Activated effector memory CD4-positive, alpha-beta T cell treated with Interleukin-2 at 50 U/mL for 16 hours (primary cell): ENCODE measurements around the gene SNRNP25.
"Not testable (repeated sequence)": the region's sequence is repeated elsewhere in the genome, so short reads cannot be mapped to it uniquely, and the experiment has no call there.

Experiments used
- DNase-seq: peaks from one replicate; pipeline ENCODE4 v3.0.0-alpha.2; 2020

Gene SNRNP25

DNA sequence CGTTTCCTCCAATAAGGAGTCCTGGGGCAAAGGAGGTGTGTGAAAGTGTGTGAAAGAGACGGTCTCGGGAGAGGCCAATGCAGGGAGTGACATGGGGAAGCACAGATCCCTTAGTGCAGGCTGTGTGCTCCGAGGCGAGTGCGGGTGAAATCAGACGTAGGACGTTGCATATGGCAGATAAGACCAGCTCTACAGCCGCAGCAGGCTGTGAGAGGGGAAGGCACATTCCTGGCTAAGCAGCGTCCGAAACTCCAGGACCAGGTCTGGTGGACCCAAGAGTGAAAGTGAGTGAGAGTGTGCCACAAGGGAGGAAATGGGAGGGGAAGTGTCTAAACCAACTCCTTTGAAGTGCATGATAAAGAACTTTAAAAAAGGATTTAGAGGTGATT, 11.6 kb upstream of the SNRNP25 start:
- DNase-seq, result no peak

- no peak for DNase-seq
Measured at GRCh38 chr16:42691-43090, 10.9 kb upstream of the SNRNP25 start.

GRCh38 chr16:43294-43693, 10.3 kb upstream of the SNRNP25 start:
- DNase-seq, result no peak

GRCh38 chr16:44655-45054, 9.0 kb upstream of the SNRNP25 start:
- DNase-seq, result no peak

DNA sequence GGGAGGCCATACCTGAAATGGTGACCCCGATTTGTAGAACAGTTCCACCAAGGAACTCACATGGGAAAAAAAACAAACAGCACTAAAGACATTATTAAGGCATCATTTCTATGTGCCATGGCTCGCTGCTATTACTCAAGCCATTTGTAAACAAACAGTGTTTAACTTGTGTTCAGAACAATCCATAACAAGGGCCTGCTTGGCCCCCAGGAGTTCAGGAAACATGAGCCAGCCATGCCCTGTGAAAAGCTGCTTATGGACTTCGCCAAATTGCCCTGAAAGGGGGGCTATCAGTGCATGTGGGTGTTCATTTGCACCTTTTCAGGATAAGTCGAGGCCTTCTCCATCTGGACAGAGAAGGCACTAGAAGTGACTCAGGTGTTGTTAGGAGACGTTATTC, 8.2 kb upstream of the SNRNP25 start:
- no peak for DNase-seq

DNA sequence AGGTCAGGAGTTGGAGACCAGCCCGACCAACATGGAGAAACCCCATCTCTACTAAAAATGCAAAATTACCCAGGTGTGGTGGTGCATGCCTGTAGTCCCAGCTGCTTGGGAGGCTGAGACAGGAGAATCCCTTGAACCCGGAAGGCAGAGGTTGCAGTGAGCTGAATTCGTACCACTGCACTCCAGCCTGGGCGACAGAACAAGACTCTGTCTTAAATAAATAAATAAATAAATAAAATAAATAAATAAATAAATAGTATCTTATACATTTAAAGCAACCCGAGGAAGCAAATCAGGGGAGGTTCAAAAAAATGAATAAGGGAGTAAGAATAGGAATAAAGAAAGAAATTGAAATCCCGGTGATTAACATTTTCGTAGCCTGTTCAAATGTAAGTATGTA, 7.1 kb upstream of the SNRNP25 start:
- DNase-seq, result not testable (repeated sequence)

DNA sequence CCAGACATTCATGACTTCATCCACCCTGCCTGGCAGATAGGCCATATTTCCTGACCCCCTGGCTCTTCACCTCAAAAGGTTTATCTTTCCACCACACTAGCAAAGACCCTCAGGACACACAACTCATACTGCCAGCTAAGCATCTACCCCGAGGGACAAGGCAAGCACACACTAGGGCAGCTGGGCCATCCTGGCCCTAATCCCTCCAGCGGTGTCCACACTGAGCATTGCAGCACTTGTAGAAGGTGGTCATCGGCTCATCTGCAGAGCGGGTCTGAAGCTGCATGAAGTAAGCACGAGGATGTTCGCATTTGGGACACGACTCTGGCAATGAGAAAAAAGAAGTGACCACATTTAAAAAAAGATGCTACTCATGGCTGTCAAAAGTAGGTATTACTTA, 6.4 kb upstream of the SNRNP25 start:
- DNase-seq, result no peak

DNA sequence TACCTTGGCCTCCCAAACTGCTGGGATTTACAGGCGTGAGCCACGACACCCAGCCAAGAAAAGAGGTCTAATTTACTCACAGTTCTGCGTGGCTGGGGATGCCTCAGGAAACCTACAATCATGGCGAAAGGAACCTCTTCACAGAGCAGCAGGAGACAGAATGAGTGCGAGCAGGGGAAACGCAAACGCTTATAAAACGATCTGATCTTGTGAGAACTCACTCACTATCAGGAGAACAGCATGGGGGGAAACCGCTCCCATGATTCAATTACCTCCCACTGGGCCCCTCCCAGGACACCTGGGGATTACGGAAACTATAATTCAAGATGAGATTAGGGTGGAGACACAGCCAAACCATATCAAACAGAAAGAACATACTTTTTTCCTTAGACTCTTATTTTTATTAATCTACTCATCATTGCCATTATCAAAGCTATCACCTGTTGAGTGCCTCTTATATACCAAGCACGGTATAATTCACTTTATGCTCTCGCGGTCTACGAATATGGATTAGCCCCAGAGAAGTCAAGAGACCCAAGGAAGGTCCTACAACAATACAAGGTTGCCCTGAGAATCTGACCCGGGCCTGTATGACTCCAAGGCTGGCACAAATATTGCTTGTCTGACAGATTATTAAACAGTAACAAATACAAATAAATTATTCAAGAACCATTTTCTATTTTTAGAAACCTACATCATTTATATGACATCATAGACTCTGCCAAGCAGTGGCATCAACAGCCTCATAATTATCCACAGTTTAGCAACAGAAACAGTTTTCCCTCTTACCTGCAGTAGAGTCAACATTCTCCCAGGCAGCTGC, 2.6 kb upstream of the SNRNP25 start:
- DNase-seq, result no peak

- DNase-seq, result no peak
Measured at GRCh38 chr16:54237-54581, 581 bp downstream of the SNRNP25 start.

DNA sequence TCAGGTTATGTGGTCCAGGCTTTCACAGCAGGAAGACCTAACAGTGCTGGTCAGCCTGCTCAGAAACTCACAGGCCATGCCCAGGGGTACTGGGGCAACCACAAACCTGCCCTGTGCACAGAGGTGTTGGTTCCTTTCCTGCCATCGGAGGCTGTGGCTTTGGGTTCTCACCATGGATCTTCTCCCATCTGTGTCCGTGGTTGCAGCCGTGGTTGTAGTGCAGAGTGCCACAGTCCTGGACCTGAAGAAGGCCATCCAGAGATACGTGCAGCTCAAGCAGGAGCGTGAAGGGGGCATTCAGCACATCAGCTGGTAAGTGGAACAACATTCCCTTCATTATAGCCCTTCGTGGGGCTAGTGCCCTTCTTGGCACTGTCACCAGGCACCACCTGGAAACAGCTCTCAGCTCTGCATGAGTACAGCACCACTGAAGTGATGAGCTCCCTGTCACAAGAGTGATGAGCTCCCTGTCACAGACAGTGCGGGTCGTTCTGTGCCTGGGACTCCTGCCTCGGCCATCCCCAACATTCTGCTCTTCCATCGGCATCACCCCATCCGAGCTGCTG, 2.0 kb downstream of the SNRNP25 start:
- DNase-seq, result no peak

GRCh38 chr16:56231-56927, 2.8 kb downstream of the SNRNP25 start:
- DNase-seq, result no peak

DNA sequence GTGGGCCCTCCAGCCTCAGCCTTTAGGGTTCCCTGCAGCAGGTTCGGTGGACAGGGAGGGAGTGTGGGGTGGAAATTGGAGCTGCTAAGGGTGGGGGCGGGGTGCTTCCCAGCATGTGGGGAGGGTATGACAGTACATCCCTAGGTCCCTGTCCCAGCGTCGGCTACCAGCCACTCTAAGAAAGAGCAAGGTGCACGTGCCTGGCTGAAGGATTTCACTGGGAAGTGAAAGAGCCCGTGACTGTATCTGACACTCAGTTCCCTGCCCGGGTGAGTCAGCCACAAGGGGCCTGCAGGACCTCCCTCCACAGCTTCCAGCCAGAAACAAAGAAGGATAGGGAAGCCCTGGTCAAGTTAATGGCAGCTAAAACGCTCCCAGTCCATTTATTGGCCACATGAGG, 4.1 kb downstream of the SNRNP25 start:
- no peak for DNase-seq

- no peak for DNase-seq
Measured at GRCh38 chr16:58491-59439, 5.1 kb downstream of the SNRNP25 start.

GRCh38 chr16:59440-60059, 5.9 kb downstream of the SNRNP25 start:
- DNase-seq, result no peak

GRCh38 chr16:60166-60565, 6.5 kb downstream of the SNRNP25 start:
- DNase-seq, result no peak

- DNase-seq, result no peak
Measured at GRCh38 chr16:60929-61878, 7.6 kb downstream of the SNRNP25 start.

DNA sequence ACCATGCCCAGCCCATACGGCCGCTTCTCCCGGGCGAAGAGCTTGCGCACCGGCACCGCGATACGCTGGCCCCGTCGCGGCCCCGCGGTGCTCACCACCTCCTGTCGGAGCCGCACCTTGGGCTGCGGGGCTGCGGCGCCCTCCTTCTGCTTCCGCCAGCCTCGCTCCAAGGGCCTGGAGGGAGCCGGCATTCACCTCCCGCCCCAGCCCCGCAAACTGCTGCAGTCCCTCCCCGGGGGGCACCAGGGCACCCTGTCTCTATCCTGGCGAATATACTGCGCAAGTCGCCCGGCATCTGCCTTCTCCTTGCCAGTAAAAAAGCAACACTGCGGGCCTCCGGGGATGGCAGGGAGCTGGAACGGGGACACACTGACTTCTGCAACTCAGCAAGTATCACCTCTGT, 8.3 kb downstream of the SNRNP25 start:
- DNase-seq, result no peak

DNA sequence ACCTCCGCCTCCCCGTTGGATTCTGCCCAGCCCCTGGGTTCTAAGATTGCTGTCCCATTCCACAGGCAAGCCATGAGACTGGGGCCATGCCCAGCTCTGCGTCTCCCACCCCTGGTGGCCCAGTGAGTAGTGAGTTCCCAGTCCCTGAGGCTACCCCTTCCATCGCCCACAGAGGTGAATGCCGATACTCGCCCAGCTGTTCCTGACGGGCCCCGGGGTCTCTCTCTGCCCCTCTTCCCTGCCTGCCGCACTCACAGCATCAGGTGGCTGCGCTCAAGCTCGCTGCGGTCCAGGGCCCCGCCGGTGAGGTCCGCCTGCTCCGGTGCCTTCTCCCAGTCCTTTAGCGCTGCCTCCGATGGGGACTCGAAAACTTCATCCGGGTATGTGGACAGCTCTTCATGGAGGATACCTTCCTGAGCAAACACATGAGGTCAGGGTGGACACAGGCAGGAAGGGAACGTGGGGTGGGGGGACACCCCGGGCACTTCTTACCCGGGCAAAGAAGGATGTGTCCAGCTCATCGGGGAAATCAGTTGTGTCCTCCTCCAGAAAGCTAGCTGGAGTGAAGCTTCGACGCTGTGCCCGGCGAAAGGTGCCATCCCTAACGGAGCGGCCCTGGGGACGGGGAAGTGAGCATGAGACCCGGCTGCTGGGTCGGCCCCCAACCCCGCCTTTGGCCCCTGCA, 8.8 kb downstream of the SNRNP25 start:
- no peak for DNase-seq

DNA sequence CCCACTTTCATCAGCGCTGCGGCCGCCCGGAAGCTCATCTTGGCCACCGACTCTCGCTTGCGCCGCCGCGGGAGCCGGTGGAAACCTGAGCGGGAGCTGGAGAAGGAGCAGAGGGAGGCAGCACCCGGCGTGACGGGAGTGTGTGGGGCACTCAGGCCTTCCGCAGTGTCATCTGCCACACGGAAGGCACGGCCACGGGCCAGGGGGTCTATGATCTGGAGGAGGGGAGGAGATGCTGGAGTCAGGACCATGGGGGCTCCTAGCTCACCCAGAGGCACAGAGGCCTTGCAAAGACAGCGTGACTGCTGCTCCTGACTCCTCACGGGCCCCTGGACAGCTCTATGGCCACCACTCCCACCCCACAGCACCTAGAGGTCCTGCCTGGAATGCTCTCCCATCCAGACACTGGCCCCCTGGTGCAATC, 9.4 kb downstream of the SNRNP25 start:
- no peak for DNase-seq

GRCh38 chr16:63466-63865, 9.8 kb downstream of the SNRNP25 start:
- no peak for DNase-seq
